ENCODE results near the gene TNK2.
"Not testable (repeated sequence)": the region's sequence is repeated elsewhere in the genome, so short reads cannot be mapped to it uniquely, and the experiment has no call there.

TNK2 gene

GRCh38 chr3:195883160-195883559 lies 25.2 kb downstream of the TNK2 start:
- no peak for DNase-seq

GRCh38 chr3:195882002-195882441 lies 26.3 kb downstream of the TNK2 start:
- DNase-seq: no peak

GRCh38 chr3:195881276-195881988 lies 26.9 kb downstream of the TNK2 start:
- no peak for DNase-seq

GRCh38 chr3:195880037-195880431 lies 28.3 kb downstream of the TNK2 start:
- DNase-seq: no peak

GRCh38 chr3:195879416-195880036 lies 28.8 kb downstream of the TNK2 start:
- peak in 1 of 2 donors; percentile 21 for DNase-seq

GRCh38 chr3:195878424-195879274 lies 29.7 kb downstream of the TNK2 start:
- no peak for DNase-seq

- peak; percentile 20 to 23 for DNase-seq
Measured at GRCh38 chr3:195877767-195878423, 30.5 kb downstream of the TNK2 start.

GRCh38 chr3:195877136-195877715 lies 31.1 kb downstream of the TNK2 start:
- DNase-seq: no peak

GRCh38 chr3:195876297-195877064 lies 31.9 kb downstream of the TNK2 start:
- DNase-seq: peak; percentile 22 to 51

- DNase-seq: no peak
Measured at GRCh38 chr3:195875482-195876236, 32.7 kb downstream of the TNK2 start.

GRCh38 chr3:195873971-195874370 lies 34.4 kb downstream of the TNK2 start:
- DNase-seq: no peak

GRCh38 chr3:195873281-195873887 lies 35.0 kb downstream of the TNK2 start:
- no peak for DNase-seq

- DNase-seq: no peak
Measured at GRCh38 chr3:195872800-195873199, 35.6 kb downstream of the TNK2 start.

- no peak for DNase-seq
Measured at GRCh38 chr3:195872097-195872496, 36.3 kb downstream of the TNK2 start.

GRCh38 chr3:195871686-195872085 lies 36.7 kb downstream of the TNK2 start:
- DNase-seq: not testable (repeated sequence)

- no peak for DNase-seq
Measured at GRCh38 chr3:195870937-195871336, 37.4 kb downstream of the TNK2 start.

GRCh38 chr3:195870442-195870841 lies 37.9 kb downstream of the TNK2 start:
- no peak for DNase-seq

- no peak for DNase-seq
Measured at GRCh38 chr3:195869413-195870001, 38.8 kb downstream of the TNK2 start.

- DNase-seq: no peak
Measured at GRCh38 chr3:195868866-195869412, 39.4 kb downstream of the TNK2 start.

GRCh38 chr3:195868336-195868865 lies 40.0 kb downstream of the TNK2 start:
- no peak for DNase-seq

Data from inflammatory macrophage treated with lipopolysaccharide for 1 hour (primary cell).